Measurements from ENCODE around the gene IFIT5.
A peak's percentile ranks its signal among the peaks of the same experiment; 100 is the strongest.
"Not testable (repeated sequence)": the region's sequence is repeated elsewhere in the genome, so short reads cannot be mapped to it uniquely, and the experiment has no call there.

The IFIT5 gene

GRCh38 chr10:89414146-89414878 is at the start of gene IFIT5:
Gene IFIT5 (plus strand): TSS chr10:89414568. CDS start chr10:89414799, 231 bp downstream.
- FAIRE-seq (no peak), DNase-seq (ENCODE audit: low spot score) (peak; percentile 73)

DNA sequence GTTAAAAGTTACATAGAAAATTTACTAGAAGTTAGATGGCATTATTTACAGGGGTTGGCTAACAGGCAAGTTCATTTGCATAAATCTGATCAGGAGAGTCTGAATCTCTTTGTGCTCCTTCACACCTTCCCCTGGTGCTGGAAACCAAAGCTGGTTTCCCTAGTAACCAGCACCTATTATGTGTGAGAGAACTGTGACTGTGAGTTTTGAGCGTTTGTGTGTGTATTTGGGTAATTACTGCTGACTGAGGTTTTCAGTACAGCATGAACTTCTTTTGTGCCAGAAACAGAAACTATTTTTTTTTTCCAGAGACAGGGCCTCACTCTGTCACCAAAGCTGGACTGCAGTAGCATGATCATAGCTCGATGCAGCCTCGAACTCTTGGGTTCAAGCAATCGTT is 46.8 kb upstream of the IFIT5 start:
- no peak for FAIRE-seq
- DNase-seq (ENCODE audit: low spot score): no peak

DNA sequence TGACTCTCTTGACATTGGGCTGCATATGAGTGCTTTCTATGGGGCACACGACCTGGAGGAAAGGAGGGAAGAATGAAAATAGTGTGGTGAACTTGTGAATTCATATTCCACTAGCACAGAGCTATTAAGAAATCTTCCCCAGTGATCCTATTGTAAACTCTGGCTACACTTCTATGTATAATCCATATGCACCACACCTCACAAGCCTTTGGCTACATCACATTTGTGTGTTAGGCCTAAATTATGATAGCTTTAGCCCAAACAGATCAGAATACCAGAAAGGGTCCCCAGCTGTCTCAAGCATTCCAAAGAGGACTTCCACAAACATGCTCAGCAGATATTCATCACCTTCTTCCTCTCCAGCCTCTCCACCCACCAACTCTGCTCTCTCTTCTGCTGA is 46.2 kb upstream of the IFIT5 start:
- FAIRE-seq (no peak), DNase-seq (ENCODE audit: low spot score) (no peak)

- no peak for FAIRE-seq
- DNase-seq (ENCODE audit: low spot score): no peak
Measured at GRCh38 chr10:89369156-89370105, 44.9 kb upstream of the IFIT5 start.

DNA sequence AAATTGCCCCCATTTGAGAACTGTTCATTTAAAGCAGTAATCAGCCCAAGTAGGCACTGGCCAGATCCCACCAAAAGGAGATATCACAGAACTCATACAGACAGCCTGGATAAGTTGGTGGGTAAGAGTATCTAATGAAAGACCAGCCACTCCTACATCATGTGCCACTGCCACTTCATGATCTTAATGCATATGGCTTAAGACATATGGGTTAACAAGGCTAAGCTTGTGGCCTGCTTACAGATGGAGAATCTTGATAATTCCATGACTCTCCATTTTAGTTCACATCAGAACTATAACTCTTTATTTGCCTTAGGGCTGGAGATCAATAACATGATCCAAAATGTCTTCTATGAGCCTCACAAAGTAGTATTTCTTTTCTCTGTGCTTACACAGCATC is 43.3 kb upstream of the IFIT5 start:
- no peak for DNase-seq (ENCODE audit: low spot score)
- no peak for FAIRE-seq

DNA sequence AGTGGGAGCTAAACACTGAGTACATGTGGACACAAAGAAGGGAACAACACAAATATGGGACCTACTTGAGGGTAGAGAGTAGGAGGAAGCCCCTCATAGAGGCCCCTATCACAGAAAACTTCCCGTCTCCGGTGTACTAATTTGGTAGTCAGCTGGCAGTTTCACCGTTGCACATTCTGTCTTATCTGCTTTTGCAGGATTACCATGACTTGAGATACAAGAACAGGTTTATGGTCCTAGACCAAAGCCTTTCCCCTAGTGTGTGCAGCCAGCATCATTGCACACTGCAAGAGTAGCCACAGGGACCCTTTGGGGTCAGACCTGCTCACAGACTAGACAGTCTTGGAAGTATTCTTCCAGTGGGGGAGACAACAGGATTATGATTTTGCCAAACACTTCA is 42.4 kb upstream of the IFIT5 start:
- FAIRE-seq: no peak

GRCh38 chr10:89373916-89374711 is 40.3 kb upstream of the IFIT5 start:
- DNase-seq (ENCODE audit: low spot score): peak; percentile 26
- no peak for FAIRE-seq

More for the DNA sequence above, 42.4 kb upstream of the IFIT5 start:
- no peak for DNase-seq (ENCODE audit: low spot score)

DNA sequence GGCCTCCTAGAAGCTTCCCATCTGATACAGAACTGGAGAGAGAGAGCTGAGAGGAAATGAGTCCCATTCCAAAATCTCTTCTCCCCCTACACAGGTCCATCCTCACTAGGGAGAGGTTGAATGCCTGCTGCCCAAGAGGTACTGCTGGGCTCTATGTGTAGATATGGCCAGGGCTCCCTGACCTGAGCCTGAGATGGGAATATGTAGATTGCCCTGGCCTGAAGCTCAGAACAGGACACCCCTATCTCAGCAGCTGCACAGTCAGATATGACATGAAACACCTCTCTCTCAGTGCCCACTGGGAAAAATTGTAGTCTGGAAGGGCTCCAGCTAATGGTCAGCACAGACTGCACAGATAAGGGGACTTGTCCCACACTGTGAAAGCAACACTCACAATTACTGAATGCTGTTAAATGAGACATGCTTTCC is 39.6 kb upstream of the IFIT5 start:
- DNase-seq (ENCODE audit: low spot score) (no peak), FAIRE-seq (no peak)

GRCh38 chr10:89377705-89378637 is 36.4 kb upstream of the IFIT5 start, which contains the start of gene IFIT1B:
Gene IFIT1B (plus strand): TSS chr10:89378056. CDS start chr10:89378136, 80 bp downstream.
- DNase-seq (ENCODE audit: low spot score): no peak
- no peak for FAIRE-seq

DNA sequence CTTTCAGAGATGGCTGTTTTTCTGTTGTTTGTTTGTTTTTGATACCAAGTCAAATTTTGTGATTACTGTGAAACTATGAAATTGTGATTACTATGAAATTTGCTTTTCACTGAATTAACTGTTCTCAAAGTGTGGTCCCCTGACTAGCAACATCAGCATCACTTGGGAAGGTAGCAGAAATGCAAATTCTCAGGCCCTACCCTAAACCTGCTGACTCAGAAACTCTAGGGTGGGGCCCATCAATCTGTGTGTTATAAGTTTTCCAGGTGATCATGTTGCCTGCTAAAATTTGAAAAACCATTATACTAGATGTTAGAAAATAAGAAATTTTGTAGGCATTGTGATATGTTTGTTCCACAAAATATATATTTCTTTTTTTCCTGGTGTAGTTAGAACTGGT is 35.3 kb upstream of the IFIT5 start:
- FAIRE-seq (no peak), DNase-seq (ENCODE audit: low spot score) (no peak)

- FAIRE-seq (no peak), DNase-seq (ENCODE audit: low spot score) (no peak)
Measured at GRCh38 chr10:89382757-89383156, 31.6 kb upstream of the IFIT5 start.

DNA sequence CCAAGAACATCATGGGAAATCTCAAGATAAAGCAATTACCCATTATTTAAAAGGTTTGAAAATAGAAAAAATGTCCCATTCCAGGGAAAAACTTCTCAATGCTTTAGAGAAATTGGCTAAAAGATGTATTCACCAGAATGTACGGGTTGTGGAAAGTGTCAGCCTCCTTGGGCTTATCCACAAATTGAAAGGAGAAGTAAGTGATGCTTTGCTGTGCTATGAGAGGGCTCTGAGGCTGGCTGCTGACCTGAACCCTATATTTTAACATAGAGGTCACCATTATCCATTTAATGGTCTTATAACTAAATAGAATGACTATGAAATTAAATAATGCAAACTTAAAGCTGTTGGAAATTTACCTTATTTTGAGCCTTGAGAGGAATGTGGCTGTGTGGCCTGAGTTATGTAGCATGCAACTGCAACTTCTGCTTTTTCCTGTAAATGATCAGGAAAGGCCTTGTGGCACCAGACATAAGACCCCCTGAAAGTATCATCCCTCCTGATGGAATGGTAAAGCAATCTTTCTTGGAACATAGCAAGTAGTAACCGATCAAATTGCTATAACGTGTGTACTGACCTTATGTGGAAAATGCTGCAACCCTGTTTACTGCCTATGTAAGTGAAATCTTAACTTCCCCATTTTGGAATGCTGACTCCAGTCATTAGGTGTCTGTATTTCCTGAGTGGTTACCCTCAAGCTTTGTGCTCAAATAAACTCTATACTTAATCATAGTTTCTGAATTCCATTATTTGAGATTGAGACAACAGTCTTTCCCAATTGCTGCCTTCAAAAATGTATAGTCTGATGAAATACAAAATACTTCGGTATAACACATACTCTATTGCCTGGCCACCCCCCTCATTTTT is 29.7 kb upstream of the IFIT5 start:
- DNase-seq (ENCODE audit: low spot score): no peak
- FAIRE-seq: no peak

- no peak for DNase-seq (ENCODE audit: low spot score)
Measured at GRCh38 chr10:89388806-89389205, 25.6 kb upstream of the IFIT5 start.

GRCh38 chr10:89389254-89389653 is 25.1 kb upstream of the IFIT5 start:
- DNase-seq (ENCODE audit: low spot score) (no peak), FAIRE-seq (no peak)

More at GRCh38 chr10:89388806-89389205, 25.6 kb upstream of the IFIT5 start:
- no peak for FAIRE-seq

- FAIRE-seq: no peak
Measured at GRCh38 chr10:89390476-89391225, 23.7 kb upstream of the IFIT5 start.

DNA sequence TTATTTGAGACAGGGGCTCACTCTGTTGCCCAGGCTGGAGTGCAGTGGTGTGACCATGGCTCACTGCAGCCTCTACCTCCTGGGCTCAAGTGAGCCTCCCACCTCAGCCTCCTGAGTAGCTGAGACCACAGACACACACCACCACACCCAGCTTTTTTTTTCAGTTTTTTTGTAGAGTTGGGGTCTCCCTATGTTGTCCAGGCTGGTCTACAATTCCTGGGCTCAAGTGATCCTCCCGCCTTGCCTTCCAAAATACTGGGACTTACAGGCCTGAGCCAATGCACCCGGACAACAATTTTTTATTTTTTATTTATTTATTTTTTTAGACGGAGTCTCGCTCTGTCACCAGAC is 23.2 kb upstream of the IFIT5 start:
- FAIRE-seq; DNase-seq (ENCODE audit: low spot score): not testable (repeated sequence)

More at GRCh38 chr10:89390476-89391225, 23.7 kb upstream of the IFIT5 start:
- no peak for DNase-seq (ENCODE audit: low spot score)

GRCh38 chr10:89391907-89392756 is 22.2 kb upstream of the IFIT5 start, which contains the start of gene IFIT1:
Gene IFIT1 (plus strand): TSS chr10:89392623. CDS start chr10:89392713, 90 bp downstream.
- peak; percentile 76 for DNase-seq (ENCODE audit: low spot score)
- no peak for FAIRE-seq
